GM10248 (cell line): ENCODE data around the gene FAM43A.

Experiments used
- CTCF ChIA-PET: fragments of 300-600 bp; sonication (Branson Sonifier 250); formaldehyde crosslinking; extraction: SDS; loops from one replicate; lab custom pipeline; 2021; ENCODE audit warnings: antibody characterized with exemption; lab: Yijun Ruan, JAX
- POLR2A ChIA-PET: fragments of 350-650 bp; sonication (Branson Sonifier 250); formaldehyde crosslinking; extraction: SDS; loops from one replicate; lab custom pipeline; 2020; ENCODE audit warnings: antibody characterized with exemption; lab: Yijun Ruan, JAX
- DNase-seq: peaks from one replicate; pipeline ENCODE4 v3.0.0; 2012; ENCODE audit errors: extremely low spot score
- TF ChIP-seq, protein P1 (sequence below): IDR thresholded peaks from 2 replicates; pipeline ENCODE4 v1.5.1; 2012; ENCODE audit warnings: mild to moderate bottlenecking, low read depth; ENCODE audit errors: extremely low read depth, missing control alignments, control extremely low read depth

The FAM43A gene

DNA sequence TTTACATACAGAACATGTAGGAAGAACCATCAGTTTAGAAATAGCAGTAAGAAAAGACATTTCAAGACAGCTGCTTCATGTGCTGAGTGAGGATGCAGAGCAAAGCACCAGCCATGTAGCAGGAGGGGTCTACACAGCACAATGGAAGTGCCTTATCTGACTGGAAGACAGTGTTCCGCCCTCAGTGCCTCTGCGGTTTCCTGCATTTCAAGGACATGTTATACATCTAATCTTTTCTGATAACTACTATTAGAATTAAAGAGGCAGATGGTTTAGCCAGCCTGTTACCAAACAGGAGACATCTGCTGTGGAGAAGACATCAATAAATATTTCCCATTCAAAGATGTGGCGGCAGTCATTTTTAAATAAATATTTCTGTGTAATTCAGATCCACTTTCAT is 24.3 kb upstream of the FAM43A start:
- TF ChIP-seq, protein P1, sequence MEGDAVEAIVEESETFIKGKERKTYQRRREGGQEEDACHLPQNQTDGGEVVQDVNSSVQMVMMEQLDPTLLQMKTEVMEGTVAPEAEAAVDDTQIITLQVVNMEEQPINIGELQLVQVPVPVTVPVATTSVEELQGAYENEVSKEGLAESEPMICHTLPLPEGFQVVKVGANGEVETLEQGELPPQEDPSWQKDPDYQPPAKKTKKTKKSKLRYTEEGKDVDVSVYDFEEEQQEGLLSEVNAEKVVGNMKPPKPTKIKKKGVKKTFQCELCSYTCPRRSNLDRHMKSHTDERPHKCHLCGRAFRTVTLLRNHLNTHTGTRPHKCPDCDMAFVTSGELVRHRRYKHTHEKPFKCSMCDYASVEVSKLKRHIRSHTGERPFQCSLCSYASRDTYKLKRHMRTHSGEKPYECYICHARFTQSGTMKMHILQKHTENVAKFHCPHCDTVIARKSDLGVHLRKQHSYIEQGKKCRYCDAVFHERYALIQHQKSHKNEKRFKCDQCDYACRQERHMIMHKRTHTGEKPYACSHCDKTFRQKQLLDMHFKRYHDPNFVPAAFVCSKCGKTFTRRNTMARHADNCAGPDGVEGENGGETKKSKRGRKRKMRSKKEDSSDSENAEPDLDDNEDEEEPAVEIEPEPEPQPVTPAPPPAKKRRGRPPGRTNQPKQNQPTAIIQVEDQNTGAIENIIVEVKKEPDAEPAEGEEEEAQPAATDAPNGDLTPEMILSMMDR = no peak
- DNase-seq = no peak
- POLR2A ChIA-PET = no interaction called here
- CTCF ChIA-PET = interaction anchor here (0.7 to 6.3 kb wide), 6 partner anchors 9 to 27 kb away, joined by 3 to 59 read pairs (median 4); partner anchors contain the start of gene LSG1

DNA sequence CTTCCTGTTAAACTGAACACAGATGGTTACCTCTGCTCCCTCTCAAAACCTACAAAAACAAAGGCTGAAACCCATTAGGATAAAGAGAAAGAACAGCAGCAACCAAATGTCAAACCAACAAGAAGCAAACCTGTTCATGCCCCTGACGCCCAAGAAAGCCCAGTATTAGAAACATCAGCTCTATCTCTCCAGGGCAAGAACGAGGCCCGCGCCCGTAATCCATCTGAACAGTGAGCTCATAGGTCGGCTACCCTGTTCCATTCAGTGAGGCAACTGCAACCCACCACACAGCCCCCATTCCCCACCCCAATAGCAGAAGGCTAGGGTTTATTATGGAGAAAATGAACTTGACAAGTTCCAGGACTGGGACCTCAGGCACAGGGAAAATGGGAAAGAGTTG is 23.7 kb upstream of the FAM43A start:
- ChIA-PET POLR2A (no interaction called here), CTCF (interaction anchor here (0.7 to 6.3 kb wide), 5 partner anchors 9 to 28 kb away, joined by 3 to 59 read pairs (median 4); partner anchors contain the start of gene LSG1)
- TF ChIP-seq, protein P1 = no peak
- DNase-seq = no peak

DNA sequence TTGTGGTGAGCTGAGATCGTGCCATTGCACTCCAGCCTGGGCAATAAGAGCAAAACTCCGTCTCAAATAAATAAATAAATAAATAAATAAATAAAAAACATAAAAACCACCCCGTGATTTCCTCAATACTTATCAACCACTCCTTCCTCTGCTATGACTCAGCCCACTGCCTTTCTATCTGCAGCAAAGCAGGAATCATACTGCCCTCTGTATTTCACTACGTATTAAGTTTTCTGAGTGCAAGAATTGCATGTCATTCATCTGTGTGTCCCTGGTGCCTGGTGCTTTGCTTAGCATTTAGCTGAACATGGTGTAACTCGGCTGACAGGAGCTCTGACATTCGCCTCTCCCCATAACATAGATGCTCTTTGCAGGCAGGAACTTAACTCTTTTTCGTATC is 20.8 kb upstream of the FAM43A start:
- TF ChIP-seq, protein P1 = no peak
- DNase-seq = no peak
- POLR2A ChIA-PET = no interaction called here
- CTCF ChIA-PET = no interaction called here

DNA sequence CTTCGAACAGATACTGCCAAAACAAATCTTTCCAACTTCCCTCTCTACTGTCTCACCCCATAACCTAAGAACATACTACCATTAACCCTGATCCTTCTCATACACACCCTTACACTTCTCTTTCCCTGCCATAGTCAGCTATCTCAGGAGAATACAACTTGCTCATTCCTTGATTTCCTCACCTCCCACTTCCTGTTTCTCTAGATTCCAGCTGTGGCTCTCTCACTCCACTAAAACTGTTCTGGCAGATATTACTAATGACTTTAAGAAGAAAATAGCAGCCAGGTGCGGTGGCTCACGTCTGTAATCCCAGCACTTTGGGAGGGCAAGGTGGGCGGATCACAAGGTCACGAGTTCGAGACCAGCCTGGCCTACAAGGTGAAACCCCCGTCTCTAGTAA is 18.3 kb upstream of the FAM43A start:
- CTCF ChIA-PET = interaction anchor here (1.2 to 3.5 kb wide), 2 partner anchors 15 to 594 kb away, joined by 3 to 19 read pairs; no protein-coding TSS in a partner anchor
- no peak for DNase-seq
- TF ChIP-seq, protein P1 = no peak
- POLR2A ChIA-PET = no interaction called here

DNA sequence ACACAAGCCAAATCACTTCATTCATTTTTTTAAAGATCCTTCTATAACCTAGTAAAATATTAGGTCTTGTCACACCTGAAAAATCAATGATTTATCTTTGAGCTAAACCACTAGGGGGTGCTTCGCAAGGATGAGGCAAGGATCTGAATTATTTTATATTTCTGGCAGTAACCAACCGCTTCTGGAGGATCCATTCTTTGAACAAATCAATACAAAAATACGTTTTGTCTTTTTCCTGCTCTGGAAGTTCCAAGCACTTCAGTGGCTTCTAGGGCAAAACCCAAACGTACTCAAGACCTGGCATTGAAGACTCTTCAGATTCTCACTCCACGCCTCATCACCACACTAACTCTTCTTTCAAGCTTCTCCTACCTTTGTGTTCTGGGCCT is 14.2 kb upstream of the FAM43A start:
- ChIA-PET CTCF (interaction anchor here (0.7 to 8.5 kb wide), 37 partner anchors 11 to 881 kb away, joined by 3 to 107 read pairs (median 4); partner anchors contain the start of genes FAM43A, TMEM44 and XXYLT1), POLR2A (interaction anchor here (0.7 to 1.8 kb wide), 2 partner anchors 15 to 50 kb away, joined by 3 to 22 read pairs; partner anchors contain the start of gene FAM43A)
- peak; percentile 56 for DNase-seq
- TF ChIP-seq, protein P1 = peak; percentile 53

DNA sequence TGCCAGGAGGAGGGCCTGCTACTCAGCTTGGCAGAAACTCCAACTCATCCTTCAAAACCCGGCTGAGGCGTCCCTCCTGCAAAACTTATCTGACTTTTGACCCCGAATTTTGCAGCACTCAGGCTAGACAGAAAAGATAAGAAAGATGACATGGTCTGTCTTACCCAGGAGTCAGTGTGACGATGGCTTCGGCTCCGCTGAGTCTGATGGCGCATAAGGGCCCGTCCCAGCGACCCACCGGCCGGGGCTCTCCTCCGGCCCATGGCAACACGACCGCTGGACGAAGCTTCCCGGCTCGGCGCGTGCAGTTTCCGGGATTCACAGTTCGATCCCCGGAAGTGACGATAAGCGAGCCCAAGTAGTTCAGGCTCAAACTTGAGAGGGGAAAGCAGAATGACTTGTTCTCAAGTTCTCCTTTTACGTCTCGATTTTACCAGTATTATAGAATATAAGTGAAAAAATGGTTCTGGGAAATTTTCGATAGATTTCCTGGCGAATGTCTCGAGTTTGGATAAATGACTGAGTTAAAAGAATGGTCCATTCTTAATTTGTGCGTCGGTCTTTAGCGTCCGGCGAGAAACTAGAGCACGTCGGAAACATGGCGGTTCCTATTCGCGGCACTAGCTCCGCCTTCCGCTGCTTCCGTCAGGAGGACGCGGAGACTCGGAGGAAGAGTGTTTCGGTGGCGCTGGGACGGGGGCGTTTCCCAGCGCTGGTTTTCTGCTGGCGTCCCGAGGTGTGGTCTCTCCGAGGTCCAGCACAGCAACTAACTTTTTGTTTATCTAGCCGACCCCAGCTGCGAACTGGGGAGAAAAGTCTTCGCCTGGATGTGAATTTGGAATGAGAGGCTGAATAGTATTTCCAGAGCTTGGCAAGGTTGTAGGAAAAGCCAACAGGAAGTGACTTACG is 13.5 kb upstream of the FAM43A start, which contains the start of gene LSG1:
LSG1 (minus strand) TSS at position 292 of the 909 bp plus-strand sequence; CDS start at position 263, 29 bp downstream.
- CTCF ChIA-PET = interaction anchor here (0.7 to 8.5 kb wide), 29 partner anchors 11 to 881 kb away, joined by 3 to 107 read pairs (median 5); partner anchors contain the start of genes FAM43A, TMEM44 and XXYLT1
- DNase-seq = peak; percentile 88

More for the DNA sequence above, 13.5 kb upstream of the FAM43A start, which contains the start of gene LSG1:
- TF ChIP-seq, protein P1 = no peak
- POLR2A ChIA-PET = interaction anchor here (0.7 to 1.8 kb wide), 4 partner anchors 10 to 871 kb away, joined by 3 to 22 read pairs (median 4); partner anchors contain the start of genes FAM43A and PPP1R2
